Middle frontal gyrus (tissue), 1 donor: Measurements from ENCODE around the gene MECP2.
"Not testable (repeated sequence)": the region's sequence is repeated elsewhere in the genome, so short reads cannot be mapped to it uniquely, and the experiment has no call there.

Experiments used
- DNase-seq: peaks from one replicate; pipeline ENCODE4 v3.0.0-alpha.2; 2015; ENCODE audit warnings: low spot score; ENCODE audit errors: extremely low spot score

MECP2 gene

GRCh38 chrX:154097589-154098541, at the start of gene MECP2:
MECP2 (minus strand) TSS chrX:154097717.
- peak; percentile 79 for DNase-seq

GRCh38 chrX:154144010-154144409, 46.5 kb upstream of the MECP2 start, which contains the start of gene OPN1LW:
OPN1LW (plus strand) TSS chrX:154144243; CDS start chrX:154144284, 41 bp downstream.
- DNase-seq, result not testable (repeated sequence)

- no peak for DNase-seq
Measured at GRCh38 chrX:154142950-154143745, 45.6 kb upstream of the MECP2 start.

GRCh38 chrX:154142386-154142785, 44.9 kb upstream of the MECP2 start:
- no peak for DNase-seq

- DNase-seq, result no peak
Measured at GRCh38 chrX:154140742-154141141, 43.2 kb upstream of the MECP2 start.

GRCh38 chrX:154140206-154140605, 42.7 kb upstream of the MECP2 start:
- no peak for DNase-seq

GRCh38 chrX:154138857-154139256, 41.3 kb upstream of the MECP2 start:
- no peak for DNase-seq

GRCh38 chrX:154136627-154137161, 39.2 kb upstream of the MECP2 start:
- DNase-seq, result no peak

GRCh38 chrX:154135458-154136229, 38.1 kb upstream of the MECP2 start:
- no peak for DNase-seq

GRCh38 chrX:154132366-154132765, 34.8 kb upstream of the MECP2 start:
- no peak for DNase-seq

- no peak for DNase-seq
Measured at GRCh38 chrX:154131955-154132354, 34.4 kb upstream of the MECP2 start.

- no peak for DNase-seq
Measured at GRCh38 chrX:154126101-154126500, 28.6 kb upstream of the MECP2 start.

- no peak for DNase-seq
Measured at GRCh38 chrX:154125391-154126040, 28.0 kb upstream of the MECP2 start.

- DNase-seq, result no peak
Measured at GRCh38 chrX:154123241-154124219, 26.0 kb upstream of the MECP2 start.

GRCh38 chrX:154121961-154122360, 24.4 kb upstream of the MECP2 start:
- DNase-seq, result no peak

GRCh38 chrX:154121207-154121606, 23.7 kb upstream of the MECP2 start:
- DNase-seq, result no peak

GRCh38 chrX:154120567-154120966, 23.1 kb upstream of the MECP2 start:
- DNase-seq, result no peak

- DNase-seq, result no peak
Measured at GRCh38 chrX:154117566-154117965, 20.0 kb upstream of the MECP2 start.
